ENCODE data around the gene PHLPP1. TPM values are rescaled to one million over a fixed set of nuclear protein-coding genes. Genes with fewer than 3 reads are reported as not detected.
"Not testable (repeated sequence)": the region's sequence is repeated elsewhere in the genome, so short reads cannot be mapped to it uniquely, and the experiment has no call there.

Gene PHLPP1
- total RNA-seq, 6 experiments from 2014 or later, result 4.5 to 7.9 (median 5.5) TPM

- Mint-ChIP-seq H3K36me3 (ENCODE audit: low read depth) (no peaks in the 10 kb centered on the region), H3K4me1 (ENCODE audit: low read depth) (peaks cover 6% of the 10 kb centered on the region; the same call in 1 of the 2 replicates), H3K27me3 (ENCODE audit: insufficient read depth) (no peaks in the 10 kb centered on the region), H3K4me3 (no peak overlapping the region), H3K9me3 (no peaks in the 10 kb centered on the region), H3K27ac (no peak overlapping the region)
- no peak for TF ChIP-seq CTCF (IDR thresholded peaks at IDR 0.05)
- DNase-seq, result no peak
Measured at GRCh38 chr18:62912885-62913284, 197.5 kb downstream of the PHLPP1 start.

GRCh38 chr18:62913824-62914223 is 198.5 kb downstream of the PHLPP1 start:
- not testable (repeated sequence) for H3K9me3 Mint-ChIP-seq; H3K27ac Mint-ChIP-seq; H3K4me1 Mint-ChIP-seq (ENCODE audit: low read depth); H3K36me3 Mint-ChIP-seq (ENCODE audit: low read depth); DNase-seq; H3K4me3 Mint-ChIP-seq; H3K27me3 Mint-ChIP-seq (ENCODE audit: insufficient read depth)

DNA sequence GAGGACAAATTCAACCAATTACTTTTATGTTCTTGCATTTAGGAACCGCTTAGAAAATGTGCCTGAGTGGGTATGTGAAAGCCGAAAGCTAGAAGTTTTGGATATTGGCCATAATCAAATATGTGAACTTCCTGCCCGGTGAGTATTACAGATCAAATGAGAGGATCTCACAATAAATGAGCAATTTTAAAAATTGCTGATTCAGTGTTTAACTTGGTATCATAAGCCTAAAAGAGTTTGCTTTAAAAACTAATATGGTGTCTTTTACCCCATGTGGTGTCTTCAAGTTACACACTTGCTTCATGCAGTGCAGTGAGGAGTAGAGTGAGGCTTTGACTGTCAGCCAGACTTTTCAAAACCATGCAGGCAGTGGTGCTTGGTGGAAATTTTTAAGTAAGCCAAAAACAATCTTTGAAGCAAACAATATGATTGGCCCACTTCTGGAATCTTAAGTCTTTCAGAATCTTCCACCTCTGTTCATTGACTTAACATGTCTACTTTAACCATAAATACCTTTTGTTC is 199.6 kb downstream of the PHLPP1 start:
- TF ChIP-seq CTCF (IDR thresholded peaks at IDR 0.05), result no peak
- Mint-ChIP-seq H3K36me3 (ENCODE audit: low read depth) (no peaks in the 10 kb centered on the region), H3K27ac (no peak overlapping the region), H3K4me1 (ENCODE audit: low read depth) (peaks cover 6% of the 10 kb centered on the region; the same call in 1 of the 2 replicates), H3K27me3 (ENCODE audit: insufficient read depth) (no peaks in the 10 kb centered on the region), H3K9me3 (no peaks in the 10 kb centered on the region), H3K4me3 (no peak overlapping the region)
- DNase-seq, result no peak

DNA sequence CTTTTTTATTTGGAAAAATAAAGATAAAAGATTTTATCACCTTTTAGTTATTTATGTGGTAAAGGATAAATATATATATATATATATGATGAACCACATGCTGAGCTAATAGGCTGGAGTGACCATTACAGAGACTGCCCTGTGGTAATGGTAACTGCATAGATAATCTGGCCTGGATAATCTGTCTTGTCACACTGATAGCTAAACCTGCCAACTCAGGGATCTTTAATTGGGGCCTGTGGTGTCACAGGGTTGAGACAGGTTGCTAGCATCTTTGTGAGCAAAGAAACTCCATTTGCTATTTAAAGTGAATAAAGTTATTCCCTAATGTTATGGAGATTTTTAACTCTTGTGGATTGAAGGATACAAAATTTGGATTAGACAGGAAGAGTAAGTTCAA is 203.0 kb downstream of the PHLPP1 start:
- DNase-seq, result no peak
- H3K27ac Mint-ChIP-seq, result no peak overlapping the region
- no peaks in the 10 kb centered on the region for H3K9me3 Mint-ChIP-seq
- no peaks in the 10 kb centered on the region for H3K36me3 Mint-ChIP-seq (ENCODE audit: low read depth)
- no peaks in the 10 kb centered on the region; the same call in 1 of the 2 replicates for H3K27me3 Mint-ChIP-seq (ENCODE audit: insufficient read depth)
- no peak for TF ChIP-seq CTCF (IDR thresholded peaks at IDR 0.05)
- H3K4me3 Mint-ChIP-seq, result no peak overlapping the region
- peaks cover 14% of the 10 kb centered on the region; the same call in 1 of the 2 replicates for H3K4me1 Mint-ChIP-seq (ENCODE audit: low read depth)

GRCh38 chr18:62919109-62919838 is 203.9 kb downstream of the PHLPP1 start:
- Mint-ChIP-seq H3K27ac (no peak overlapping the region), H3K27me3 (ENCODE audit: insufficient read depth) (no peaks in the 10 kb centered on the region; the same call in 1 of the 2 replicates), H3K9me3 (no peaks in the 10 kb centered on the region), H3K4me3 (no peak overlapping the region), H3K36me3 (ENCODE audit: low read depth) (no peaks in the 10 kb centered on the region), H3K4me1 (ENCODE audit: low read depth) (peaks cover 14% of the 10 kb centered on the region; the same call in 1 of the 2 replicates)
- TF ChIP-seq CTCF (IDR thresholded peaks at IDR 0.05), result no peak
- DNase-seq, result no peak

GRCh38 chr18:62925031-62925688 is 209.8 kb downstream of the PHLPP1 start:
- peak; percentile 17 for DNase-seq

More at GRCh38 chr18:62925031-62925688, 209.8 kb downstream of the PHLPP1 start:
- H3K9me3 Mint-ChIP-seq, result no peaks in the 10 kb centered on the region
- no peak overlapping the region for H3K4me3 Mint-ChIP-seq
- peaks cover 39% of the 10 kb centered on the region for H3K4me1 Mint-ChIP-seq (ENCODE audit: low read depth)
- TF ChIP-seq CTCF (IDR thresholded peaks at IDR 0.05), result no peak
- no peaks in the 10 kb centered on the region for H3K36me3 Mint-ChIP-seq (ENCODE audit: low read depth)
- peak overlapping the region; percentile 47; the same call in 1 of the 2 replicates for H3K27ac Mint-ChIP-seq
- peaks cover 1% of the 10 kb centered on the region; the same call in 1 of the 2 replicates for H3K27me3 Mint-ChIP-seq (ENCODE audit: insufficient read depth)
